Gastrocnemius medialis (tissue), 4 donors: ENCODE results near the gene FOXR1. TPM values are rescaled to one million over a fixed set of nuclear protein-coding genes. Genes with fewer than 3 reads are reported as not detected.
"Not testable (repeated sequence)": the region's sequence is repeated elsewhere in the genome, so short reads cannot be mapped to it uniquely, and the experiment has no call there.

Experiments
- ATAC-seq, 2 donors: fragments of 150-250 bp; one replicate each; pipeline ENCODE4 v1.9.1; 2016
- DNase-seq, 2 donors: peaks; one replicate each; pipeline ENCODE4 v3.0.0-alpha.2; 2019
- H3K27ac ChIP-seq, 4 donors: fragments of 200-600 bp; sonication (generic); 1 replicate in 1 of 4; 2 replicates in 3 of 4; pipeline ENCODE4 v1.5.1; 2016 to 2018; ENCODE audit warnings: mild to moderate bottlenecking in 2 of 4, moderate library complexity in 1 of 4
- H3K27me3 ChIP-seq, 3 donors: fragments of 200-600 bp; sonication (generic) in 2 of 3; 1 replicate in 1 of 3; 2 replicates in 2 of 3; pipeline versions ENCODE4 v1.5.1 to v1.6.0; 2016 to 2019; ENCODE audit warnings: mild to moderate bottlenecking in 1 of 3, moderate library complexity in 1 of 3
- H3K36me3 ChIP-seq, 2 donors: fragments of 200-600 bp; sonication (generic) in 1 of 2; one replicate each; pipeline ENCODE4 v1.5.1; 2017 to 2018
- H3K4me1 ChIP-seq, 2 donors: fragments of 200-600 bp; sonication (generic) in 1 of 2; one replicate each; pipeline ENCODE4 v1.5.1; 2016 to 2017; ENCODE audit warnings: mild to moderate bottlenecking in 2 of 2
- H3K4me3 ChIP-seq, 4 donors: fragments of 200-600 bp; sonication (generic) in 3 of 4; 1 replicate in 1 of 4; 2 replicates in 3 of 4; pipeline ENCODE4 v1.5.1; 2016 to 2019; ENCODE audit warnings: mild to moderate bottlenecking in 2 of 4
- H3K9me3 ChIP-seq, 3 donors: fragments of 200-600 bp; sonication (generic) in 2 of 3; 1 replicate in 1 of 3; 2 replicates in 2 of 3; pipeline ENCODE4 v1.5.1; 2016 to 2019
- POLR2A ChIP-seq, 2 donors: fragments of 450-650 bp; IDR thresholded peaks; one replicate each; pipeline ENCODE4 v1.6.1; 2017; ENCODE audit warnings: antibody characterized with exemption in 2 of 2, mild to moderate bottlenecking in 2 of 2, moderate library complexity in 2 of 2
- in situ Hi-C, 4 donors: fragments of 200-750 bp; cut with MboI; loops; one replicate each; pipeline versions ENCODE4 v1.15.0 to v1.8.0; 2017; ENCODE audit warnings: low sequenced_read_pairs in 4 of 4
- intact Hi-C: fragments of 100-400 bp; cut with DNase I; formaldehyde crosslinking; loops from one replicate; pipeline ENCODE4 v1.15.1; 2023; ENCODE audit warnings: low total_unique reads
- total RNA-seq, 4 donors: library from RNA; depleted of rRNA; stranded (reverse); fragments of >200 nt; gene quantifications; one replicate each; pipeline versions ENCODE4 v1.1.0 to v1.2.3, GENCODE V29; 2016
- TF ChIP-seq, protein P1 (sequence below), 5 experiments: fragments of 450-650 bp in 3 of 5; fragments of 200-600 bp in 2 of 5; sonication (generic) in 2 of 5; IDR thresholded peaks in 4 of 5; conservative IDR thresholded peaks in 1 of 5; 1 replicate in 4 of 5; 2 replicates in 1 of 5; pipeline ENCODE4 v1.5.1; 2016 to 2019; ENCODE audit warnings: antibody characterized with exemption in 5 of 5, mild to moderate bottlenecking in 3 of 5, moderate library complexity in 3 of 5

The FOXR1 gene
- total RNA-seq, 4 donors from 2014 or later: not detected

- no peak overlapping the region for H3K4me3 ChIP-seq
- DNase-seq (no peak), ATAC-seq (no peak)
- no peaks in the 10 kb centered on the region for H3K36me3 ChIP-seq
- H3K4me1 ChIP-seq: no peaks in the 10 kb centered on the region
- peaks cover 0 to 4% (median 3%) of the 10 kb centered on the region in 3 donors for H3K27me3 ChIP-seq
- in situ Hi-C loops: no loop called here
- no peaks in the 10 kb centered on the region for H3K9me3 ChIP-seq
- intact Hi-C loops: no loop called here
- TF ChIP-seq, protein P1, sequence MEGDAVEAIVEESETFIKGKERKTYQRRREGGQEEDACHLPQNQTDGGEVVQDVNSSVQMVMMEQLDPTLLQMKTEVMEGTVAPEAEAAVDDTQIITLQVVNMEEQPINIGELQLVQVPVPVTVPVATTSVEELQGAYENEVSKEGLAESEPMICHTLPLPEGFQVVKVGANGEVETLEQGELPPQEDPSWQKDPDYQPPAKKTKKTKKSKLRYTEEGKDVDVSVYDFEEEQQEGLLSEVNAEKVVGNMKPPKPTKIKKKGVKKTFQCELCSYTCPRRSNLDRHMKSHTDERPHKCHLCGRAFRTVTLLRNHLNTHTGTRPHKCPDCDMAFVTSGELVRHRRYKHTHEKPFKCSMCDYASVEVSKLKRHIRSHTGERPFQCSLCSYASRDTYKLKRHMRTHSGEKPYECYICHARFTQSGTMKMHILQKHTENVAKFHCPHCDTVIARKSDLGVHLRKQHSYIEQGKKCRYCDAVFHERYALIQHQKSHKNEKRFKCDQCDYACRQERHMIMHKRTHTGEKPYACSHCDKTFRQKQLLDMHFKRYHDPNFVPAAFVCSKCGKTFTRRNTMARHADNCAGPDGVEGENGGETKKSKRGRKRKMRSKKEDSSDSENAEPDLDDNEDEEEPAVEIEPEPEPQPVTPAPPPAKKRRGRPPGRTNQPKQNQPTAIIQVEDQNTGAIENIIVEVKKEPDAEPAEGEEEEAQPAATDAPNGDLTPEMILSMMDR (IDR thresholded peaks at IDR 0.05 in 4 of 5, conservative IDR thresholded peaks at IDR 0.05 in 1 of 5): no peak
- TF ChIP-seq POLR2A (IDR thresholded peaks at IDR 0.05): no peak
- H3K27ac ChIP-seq: no peak overlapping the region
These were observed 4.5 kb downstream of the FOXR1 start for GRCh38 chr11:118975771-118976709.

- Histone ChIP-seq H3K4me3 (no peak overlapping the region), H3K9me3 (no peaks in the 10 kb centered on the region), H3K36me3 (no peaks in the 10 kb centered on the region), H3K27ac (no peak overlapping the region), H3K27me3 (no peaks in the 10 kb centered on the region), H3K4me1 (peaks cover 0 to 4% of the 10 kb centered on the region in 2 donors)
- ATAC-seq (no peak), DNase-seq (no peak)
- in situ Hi-C loops: no loop called here
- TF ChIP-seq, protein P1 (IDR thresholded peaks at IDR 0.05 in 4 of 5, conservative IDR thresholded peaks at IDR 0.05 in 1 of 5): no peak
- no peak for TF ChIP-seq POLR2A (IDR thresholded peaks at IDR 0.05)
- intact Hi-C loops: no loop called here
These were observed 7.9 kb downstream of the FOXR1 start for GRCh38 chr11:118979434-118979833.

GRCh38 chr11:118980191-118980881 lies 8.8 kb downstream of the FOXR1 start:
- Histone ChIP-seq H3K36me3 (no peaks in the 10 kb centered on the region), H3K4me1 (peaks cover 5 to 9% of the 10 kb centered on the region in 2 donors), H3K9me3 (no peaks in the 10 kb centered on the region), H3K27ac (no peak overlapping the region), H3K27me3 (no peaks in the 10 kb centered on the region), H3K4me3 (no peak overlapping the region)
- DNase-seq (peak; percentile 6 to 34), ATAC-seq (no peak)
- TF ChIP-seq, protein P1 (IDR thresholded peaks at IDR 0.05 in 4 of 5, conservative IDR thresholded peaks at IDR 0.05 in 1 of 5): no peak
- TF ChIP-seq POLR2A (IDR thresholded peaks at IDR 0.05): no peak
- intact Hi-C loops (no loop called here), in situ Hi-C loops (no loop called here)

DNA sequence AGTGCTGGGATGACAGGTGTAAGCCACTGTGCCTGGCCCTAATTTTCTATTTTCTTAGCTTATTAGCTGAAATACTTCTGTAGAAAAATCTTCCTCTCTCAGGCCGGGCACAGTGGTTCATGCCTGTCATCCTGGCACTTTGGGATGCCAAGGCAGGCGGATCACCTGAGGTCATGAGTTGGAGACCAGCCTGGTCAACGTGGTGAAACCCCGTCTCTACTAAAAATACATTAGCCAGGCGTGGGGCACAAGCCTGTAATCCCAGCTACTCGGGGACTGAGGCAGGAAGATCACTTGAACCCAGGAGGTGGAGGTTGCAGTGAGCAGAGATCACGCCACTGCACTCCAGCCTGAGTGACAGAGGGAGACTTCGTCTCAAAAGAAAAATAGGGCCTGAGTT lies 12.8 kb downstream of the FOXR1 start:
- peak; percentile 43 to 74 for DNase-seq
- H3K36me3 ChIP-seq, H3K4me3 ChIP-seq, H3K9me3 ChIP-seq, intact Hi-C loops, H3K27me3 ChIP-seq, H3K4me1 ChIP-seq, in situ Hi-C loops: not testable (repeated sequence)
- peak overlapping the region; percentile 66 to 84 (median 68) for H3K27ac ChIP-seq
- peak; percentile 71 to 75 for ATAC-seq

- in situ Hi-C loops: no loop called here
- H3K4me1 ChIP-seq: peaks cover 5 to 9% of the 10 kb centered on the region in 2 donors
These were observed 13.3 kb downstream of the FOXR1 start for GRCh38 chr11:118984825-118985224.

More at GRCh38 chr11:118984825-118985224, 13.3 kb downstream of the FOXR1 start:
- intact Hi-C loops: no loop called here
- TF ChIP-seq POLR2A (IDR thresholded peaks at IDR 0.05): no peak
- TF ChIP-seq, protein P1 (IDR thresholded peaks at IDR 0.05 in 4 of 5, conservative IDR thresholded peaks at IDR 0.05 in 1 of 5): no peak
- Histone ChIP-seq H3K27ac (peak overlapping the region; percentile 66 to 84 (median 68)), H3K4me3 (no peak overlapping the region), H3K9me3 (no peaks in the 10 kb centered on the region), H3K27me3 (no peaks in the 10 kb centered on the region), H3K36me3 (no peaks in the 10 kb centered on the region)
- no peak for DNase-seq
- ATAC-seq: peak; percentile 17 to 37
